ENCODE results near the gene ZNF280D.

DNA sequence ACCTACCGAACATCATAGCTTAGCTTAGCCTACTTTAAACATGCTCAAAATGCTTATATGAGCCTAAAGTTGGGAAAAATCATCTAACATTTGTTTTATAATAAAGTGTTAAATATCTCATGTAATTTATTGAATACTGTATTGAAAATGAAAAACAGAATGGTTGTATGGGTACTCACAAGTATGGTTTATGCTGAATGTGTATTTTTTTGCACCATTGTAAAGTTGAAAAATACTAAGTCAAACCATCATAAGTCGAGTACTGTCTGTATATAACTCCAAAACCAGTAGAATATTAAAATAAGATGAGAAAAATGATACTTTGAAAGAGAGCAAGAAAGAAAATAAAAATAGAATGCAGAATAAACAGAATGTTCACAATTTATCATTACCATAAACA, 115.7 kb downstream of the ZNF280D start:
- TF ChIP-seq CTCF (conservative IDR thresholded peaks at IDR 0.05) (no peak), EZH2 (IDR thresholded peaks at IDR 0.05; ENCODE audit: low read depth) (no peak)
